H1 (cell line): ENCODE data around the gene AMOTL2. TPM values are rescaled to one million over a fixed set of nuclear protein-coding genes. Genes with fewer than 3 reads are reported as not detected.
A peak's percentile ranks its signal among the peaks of the same experiment; 100 is the strongest.

ENCODE experiments used
- CTCF ChIA-PET: fragments of 300-600 bp; sonication (Branson Sonifier 250); formaldehyde crosslinking; loops from one replicate; lab custom pipeline; 2021; ENCODE audit not compliant: partially characterized antibody; lab: Charles Lee
- POLR2A ChIA-PET: fragments of 300-600 bp; sonication (Branson Sonifier 250); formaldehyde crosslinking; loops from one replicate; lab custom pipeline; 2021; ENCODE audit warnings: inconsistent platforms; ENCODE audit not compliant: partially characterized antibody; lab: Charles Lee
- DNase-seq, 2 experiments: peaks; one replicate each; pipeline versions ENCODE4 v3.0.0 to v3.0.0-alpha.2; 2010 to 2022; ENCODE audit warnings: low spot score in 2 of 2, low read depth in 1 of 2, mixed read lengths in 1 of 2
- FAIRE-seq: peaks from 2 replicates; lab custom pipeline; 2011; peaks lifted over from hg19 to GRCh38; lab: Jason Lieb, UNC
- H2AFZ ChIP-seq: 2 replicates; pipeline ENCODE4 v1.8.1; 2012; ENCODE audit warnings: low read length, inconsistent platforms
- H2AK5ac ChIP-seq: 2 replicates; pipeline ENCODE4 v1.6.1; 2013; ENCODE audit warnings: low read depth, low read length
- H2BK120ac ChIP-seq: replicated peaks from 2 replicates; pipeline ENCODE3; 2013; ENCODE audit warnings: low read depth, low read length, inconsistent platforms
- H2BK12ac ChIP-seq: 2 replicates; pipeline ENCODE4 v1.6.1; 2013; ENCODE audit warnings: low read depth, low read length
- H2BK15ac ChIP-seq: 2 replicates; pipeline ENCODE4 v1.6.1; 2013; ENCODE audit warnings: low read length
- H2BK20ac ChIP-seq: 2 replicates; pipeline ENCODE4 v1.6.1; 2013; ENCODE audit warnings: low read length
- H2BK5ac ChIP-seq: 2 replicates; pipeline ENCODE4 v1.6.1; 2013; ENCODE audit warnings: low read depth, low read length
- H3K14ac ChIP-seq: 2 replicates; pipeline ENCODE4 v1.6.1; 2013; ENCODE audit warnings: inconsistent platforms; ENCODE audit not compliant: insufficient read length
- H3K18ac ChIP-seq: 2 replicates; pipeline ENCODE4 v1.6.1; 2013; ENCODE audit warnings: low read length; ENCODE audit errors: extremely low read depth
- H3K23ac ChIP-seq: 2 replicates; pipeline ENCODE4 v1.6.1; 2013; ENCODE audit warnings: inconsistent platforms; ENCODE audit not compliant: insufficient read length
- H3K23me2 ChIP-seq: 2 replicates; pipeline ENCODE4 v1.6.1; 2013; ENCODE audit warnings: low read depth, low read length
- H3K27ac ChIP-seq: 2 replicates; pipeline ENCODE4 v1.6.1; 2011; ENCODE audit warnings: low read depth, low read length, inconsistent platforms
- H3K27me3 ChIP-seq, 4 experiments: replicated peaks in 1 of 4; 1 replicate in 1 of 4; 2 replicates in 3 of 4; pipeline versions ENCODE4 v1.6.1 to v1.8.1; 2011 to 2013; ENCODE audit warnings: low read length in 3 of 4, mild to moderate bottlenecking in 3 of 4, inconsistent platforms in 2 of 4, mixed read lengths in 2 of 4, moderate library complexity in 1 of 4; ENCODE audit not compliant: control insufficient read depth in 3 of 4, insufficient read depth in 3 of 4; ENCODE audit errors: extremely low read depth in 1 of 4
- H3K36me3 ChIP-seq, 4 experiments: 2 replicates each; pipeline versions ENCODE4 v1.6.1 to v1.8.1; 2011 to 2013; ENCODE audit warnings: mild to moderate bottlenecking in 4 of 4, low read length in 3 of 4, moderate library complexity in 2 of 4, control low read depth in 1 of 4, inconsistent platforms in 1 of 4; ENCODE audit not compliant: insufficient read depth in 4 of 4, control insufficient read depth in 2 of 4
- H3K4ac ChIP-seq: replicated peaks from 2 replicates; pipeline ENCODE3; 2013; ENCODE audit warnings: low read length, low read depth, mixed read lengths, inconsistent platforms; ENCODE audit not compliant: insufficient read length
- H3K4me1 ChIP-seq, 4 experiments: replicated peaks in 1 of 4; 1 replicate in 1 of 4; 2 replicates in 3 of 4; pipeline versions ENCODE4 v1.6.1 to v1.8.1; 2011 to 2013; ENCODE audit warnings: low read length in 3 of 4, inconsistent platforms in 2 of 4, mixed read lengths in 1 of 4; ENCODE audit not compliant: insufficient read depth in 4 of 4, control insufficient read depth in 3 of 4
- H3K4me2 ChIP-seq, 2 experiments: 2 replicates each; pipeline versions ENCODE4 v1.6.1 to v1.8.1; 2011 to 2013; ENCODE audit warnings: low read depth in 2 of 2, low read length in 2 of 2, control low read depth in 1 of 2, inconsistent platforms in 1 of 2, mild to moderate bottlenecking in 1 of 2; ENCODE audit not compliant: insufficient read depth in 1 of 2
- H3K4me3 ChIP-seq, 4 experiments: fragments of 200-600, 300-600 bp in 1 of 4; sonication (generic), shearing (Covaris generic), sonication (Bioruptor Twin) in 1 of 4; 2 replicates each; pipeline versions ENCODE4 v1.5.1 to v1.8.1; 2011 to 2016; ENCODE audit warnings: low read length in 4 of 4, low read depth in 3 of 4, control low read depth in 2 of 4, inconsistent platforms in 2 of 4, mild to moderate bottlenecking in 2 of 4, mixed read lengths in 1 of 4, moderate library complexity in 1 of 4; ENCODE audit not compliant: insufficient read depth in 2 of 4; ENCODE audit errors: extremely low read depth in 1 of 4
- H3K56ac ChIP-seq: replicated peaks from 2 replicates; pipeline ENCODE3; 2013; ENCODE audit warnings: low read depth, mild to moderate bottlenecking, mixed read lengths, low read length, inconsistent platforms; ENCODE audit not compliant: insufficient read length
- H3K79me1 ChIP-seq: 2 replicates; pipeline ENCODE4 v1.6.1; 2013; ENCODE audit warnings: low read depth, low read length, control low read depth
- H3K79me2 ChIP-seq, 2 experiments: 2 replicates each; pipeline versions ENCODE4 v1.6.1 to v1.8.1; 2012 to 2013; ENCODE audit warnings: low read length in 2 of 2, mild to moderate bottlenecking in 2 of 2, inconsistent platforms in 1 of 2; ENCODE audit not compliant: insufficient read depth in 2 of 2, control insufficient read depth in 1 of 2
- H3K9ac ChIP-seq, 4 experiments: replicated peaks in 1 of 4; 1 replicate in 1 of 4; 2 replicates in 3 of 4; pipeline versions ENCODE4 v1.6.1 to v1.8.1; 2011 to 2013; ENCODE audit warnings: low read depth in 3 of 4, low read length in 3 of 4, control low read depth in 2 of 4, mild to moderate bottlenecking in 2 of 4, moderate library complexity in 2 of 4, inconsistent platforms in 1 of 4; ENCODE audit errors: extremely low read depth in 1 of 4
- H3K9me3 ChIP-seq, 2 experiments: 2 replicates each; pipeline versions ENCODE4 v1.6.1 to v1.8.1; 2012 to 2013; ENCODE audit warnings: mild to moderate bottlenecking in 2 of 2, moderate library complexity in 2 of 2, control low read depth in 1 of 2, inconsistent platforms in 1 of 2, low read depth in 1 of 2, low read length in 1 of 2, mixed read lengths in 1 of 2; ENCODE audit not compliant: insufficient read depth in 2 of 2
- H4K20me1 ChIP-seq, 2 experiments: replicated peaks in 1 of 2; 2 replicates each; pipeline versions ENCODE3 to v1.8.1; 2011 to 2013; ENCODE audit warnings: inconsistent platforms in 2 of 2, low read length in 2 of 2, mild to moderate bottlenecking in 1 of 2; ENCODE audit not compliant: insufficient read depth in 2 of 2, control insufficient read depth in 1 of 2
- H4K5ac ChIP-seq: 2 replicates; pipeline ENCODE4 v1.6.1; 2013; ENCODE audit warnings: low read length, low read depth, mixed read lengths, inconsistent platforms; ENCODE audit not compliant: insufficient read length
- H4K8ac ChIP-seq: 2 replicates; pipeline ENCODE4 v1.8.0; 2013; ENCODE audit warnings: mild to moderate bottlenecking, moderate library complexity, low read length, inconsistent platforms; ENCODE audit not compliant: insufficient read depth; ENCODE audit errors: extremely low read depth
- H4K91ac ChIP-seq: replicated peaks from 2 replicates; pipeline ENCODE3; 2013; ENCODE audit warnings: low read length, mixed read lengths, inconsistent platforms; ENCODE audit not compliant: insufficient read length
- TAF1 ChIP-seq: IDR thresholded peaks from 2 replicates; pipeline ENCODE4 v1.6.1; 2011; ENCODE audit warnings: mild to moderate bottlenecking, low read depth, low read length
- WGBS, 2 experiments: shearing (Covaris generic) in 1 of 2; methylation state at CpG; one replicate each; pipeline versions ENCODE4 v1.1.6 to v1.1.7; 2013 to 2015; ENCODE audit warnings: low lambda C conversion rate in 2 of 2, mixed read lengths in 2 of 2, inconsistent platforms in 1 of 2, low coverage in 1 of 2, missing lambda C conversion rate in 1 of 2; ENCODE audit not compliant: insufficient replicate concordance in 2 of 2, insufficient coverage in 1 of 2, insufficient read length in 1 of 2; ENCODE audit errors: extremely low coverage in 1 of 2, missing lambda C conversion rate in 1 of 2; 5-methylcytosine and 5-hydroxymethylcytosine counted together
- polyA plus RNA-seq, 7 experiments: library from polyadenylated mRNA; depleted of rRNA in 3 of 7; stranded (reverse) in 5 of 7; unstranded in 2 of 7; fragments of >200 nt in 5 of 7; fragments of 200-250 nt in 2 of 7; gene quantifications; 1 replicate in 5 of 7; 2 replicates in 1 of 7; 4 replicates in 1 of 7; pipeline versions ENCODE4 v1.2.1 to v1.2.3, GENCODE V29; 2011 to 2013; ENCODE audit warnings: missing spikeins in 2 of 7, mixed read lengths in 2 of 7
- total RNA-seq: library from RNA; stranded (reverse); fragmentation: NEBNext Ultra II Directional; extraction: Animal tissue kit (Norgen Biotek cat#: 25700); gene quantifications from 2 replicates; pipeline ENCODE4 v1.2.1, GENCODE V29; 2021
- TF ChIP-seq, protein P1 (sequence below), 3 experiments: IDR thresholded peaks; 1 replicate in 2 of 3; 2 replicates in 1 of 3; pipeline versions ENCODE4 v1.5.1 to v1.6.1; 2011; ENCODE audit warnings: low read length in 3 of 3, mild to moderate bottlenecking in 3 of 3, inconsistent platforms in 2 of 3, low read depth in 1 of 3, moderate library complexity in 1 of 3; ENCODE audit not compliant: insufficient read depth in 1 of 3; ENCODE audit errors: control extremely low read depth in 1 of 3
- TF ChIP-seq, protein P2 (sequence below): IDR thresholded peaks from 2 replicates; pipeline ENCODE4 v1.6.1; 2012; ENCODE audit warnings: low read length, inconsistent platforms

Gene AMOTL2
- total and polyA plus RNA-seq, 2 of the 8 experiments (the other 6 are each of a cell fraction or from before 2014, with no cell fraction given), result 19.0 to 63.7 TPM

DNA sequence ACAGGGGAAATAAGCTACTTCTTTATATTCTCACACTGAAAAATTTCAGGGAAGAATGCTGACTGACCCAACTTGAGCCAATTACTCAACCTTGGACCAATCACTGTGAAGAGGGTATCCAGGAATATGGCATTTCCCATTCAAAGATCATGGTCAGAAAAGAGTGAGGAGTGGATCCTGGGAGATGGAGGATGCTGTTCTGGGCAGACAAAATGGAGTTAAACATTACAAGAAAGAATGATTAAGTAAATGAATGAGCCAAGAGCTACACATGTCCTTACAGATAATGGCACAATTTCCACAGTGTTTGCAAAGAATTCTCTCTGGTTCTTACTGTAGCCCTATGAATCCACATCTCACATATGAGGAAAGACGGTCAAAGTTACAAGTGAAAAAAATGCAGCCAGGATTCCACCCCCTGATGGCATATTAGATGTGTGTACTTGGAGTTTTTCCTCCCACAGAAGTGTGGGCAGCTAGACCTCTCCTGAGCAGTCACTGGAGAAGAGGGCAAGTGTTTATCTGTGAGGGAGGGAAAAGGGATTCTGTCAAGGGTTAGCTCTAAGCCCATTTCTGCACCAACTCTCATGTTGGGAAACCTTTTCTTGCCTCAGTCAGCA is 33.8 kb downstream of the AMOTL2 start:
- no peak overlapping the region for H2BK12ac ChIP-seq
- H3K79me1 ChIP-seq, result no peaks in the 10 kb centered on the region
- ChIA-PET CTCF (interaction anchor here (0.6 to 3.7 kb wide), 9 partner anchors 9 to 133 kb away, joined by 3 to 17 read pairs (median 5); no protein-coding TSS in a partner anchor), POLR2A (interaction anchor here (1.2 to 43.9 kb wide), 3 partner anchors 10 to 26 kb away, joined by 3 to 1731 read pairs (median 4); partner anchors contain the start of gene AMOTL2)
- no peaks in the 10 kb centered on the region; a peak in 1 of 7 replicates for H3K27me3 ChIP-seq
- no peaks in the 10 kb centered on the region for H3K23me2 ChIP-seq
- no peaks in the 10 kb centered on the region for H3K36me3 ChIP-seq
- FAIRE-seq, result peak; percentile 13
- WGBS, 2 experiments, result 75% methylated on average over 1 of the region's 1 CpG; no CpG with 5 or more reads in 1 of the 2 experiments
- no peak overlapping the region for H2AK5ac ChIP-seq
- no peak overlapping the region for H2BK120ac ChIP-seq
- peaks cover 0 to 5% (median 0%) of the 10 kb centered on the region in 4 experiments; a peak in 3 of 7 replicates for H3K4me1 ChIP-seq
- no peaks in the 10 kb centered on the region for H3K79me2 ChIP-seq
- H2BK5ac ChIP-seq, result no peak overlapping the region
- H3K14ac ChIP-seq, result no peak overlapping the region
- H2BK20ac ChIP-seq, result no peak overlapping the region
- H3K27ac ChIP-seq, result no peak overlapping the region
- H4K8ac ChIP-seq, result no peak overlapping the region
- TF ChIP-seq, protein P1, sequence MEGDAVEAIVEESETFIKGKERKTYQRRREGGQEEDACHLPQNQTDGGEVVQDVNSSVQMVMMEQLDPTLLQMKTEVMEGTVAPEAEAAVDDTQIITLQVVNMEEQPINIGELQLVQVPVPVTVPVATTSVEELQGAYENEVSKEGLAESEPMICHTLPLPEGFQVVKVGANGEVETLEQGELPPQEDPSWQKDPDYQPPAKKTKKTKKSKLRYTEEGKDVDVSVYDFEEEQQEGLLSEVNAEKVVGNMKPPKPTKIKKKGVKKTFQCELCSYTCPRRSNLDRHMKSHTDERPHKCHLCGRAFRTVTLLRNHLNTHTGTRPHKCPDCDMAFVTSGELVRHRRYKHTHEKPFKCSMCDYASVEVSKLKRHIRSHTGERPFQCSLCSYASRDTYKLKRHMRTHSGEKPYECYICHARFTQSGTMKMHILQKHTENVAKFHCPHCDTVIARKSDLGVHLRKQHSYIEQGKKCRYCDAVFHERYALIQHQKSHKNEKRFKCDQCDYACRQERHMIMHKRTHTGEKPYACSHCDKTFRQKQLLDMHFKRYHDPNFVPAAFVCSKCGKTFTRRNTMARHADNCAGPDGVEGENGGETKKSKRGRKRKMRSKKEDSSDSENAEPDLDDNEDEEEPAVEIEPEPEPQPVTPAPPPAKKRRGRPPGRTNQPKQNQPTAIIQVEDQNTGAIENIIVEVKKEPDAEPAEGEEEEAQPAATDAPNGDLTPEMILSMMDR (IDR thresholded peaks at IDR 0.05; ENCODE audit: control extremely low read depth in 1 of 3, insufficient read depth in 1 of 3, low read depth in 1 of 3, low read length in 3 of 3), result no peak
- TF ChIP-seq, protein P2, sequence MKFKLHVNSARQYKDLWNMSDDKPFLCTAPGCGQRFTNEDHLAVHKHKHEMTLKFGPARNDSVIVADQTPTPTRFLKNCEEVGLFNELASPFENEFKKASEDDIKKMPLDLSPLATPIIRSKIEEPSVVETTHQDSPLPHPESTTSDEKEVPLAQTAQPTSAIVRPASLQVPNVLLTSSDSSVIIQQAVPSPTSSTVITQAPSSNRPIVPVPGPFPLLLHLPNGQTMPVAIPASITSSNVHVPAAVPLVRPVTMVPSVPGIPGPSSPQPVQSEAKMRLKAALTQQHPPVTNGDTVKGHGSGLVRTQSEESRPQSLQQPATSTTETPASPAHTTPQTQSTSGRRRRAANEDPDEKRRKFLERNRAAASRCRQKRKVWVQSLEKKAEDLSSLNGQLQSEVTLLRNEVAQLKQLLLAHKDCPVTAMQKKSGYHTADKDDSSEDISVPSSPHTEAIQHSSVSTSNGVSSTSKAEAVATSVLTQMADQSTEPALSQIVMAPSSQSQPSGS, result no peak
- no peak for TF ChIP-seq TAF1
- TF ChIP-seq, all 59 proteins: peak for 0
- Histone ChIP-seq H3K4ac (no peak overlapping the region), H3K4me3 (no peak overlapping the region), H3K9ac (no peak overlapping the region), H4K5ac (no peak overlapping the region), H4K91ac (no peak overlapping the region), H2BK15ac (no peak overlapping the region), H3K4me2 (no peak overlapping the region), H2AFZ (no peak overlapping the region), H3K56ac (no peak overlapping the region), H3K18ac (no peak overlapping the region), H3K9me3 (no peaks in the 10 kb centered on the region), H4K20me1 (no peaks in the 10 kb centered on the region), H3K23ac (no peak overlapping the region)
- DNase-seq, result no peak
